ENCODE results near the gene LARP4B.

LARP4B gene

GRCh38 chr10:817371-817770 is 114.1 kb downstream of the LARP4B start:
- H3K36me3 ChIP-seq (ENCODE audit: control insufficient read depth in 2 of 2, insufficient read depth in 2 of 2, low read length in 2 of 2): peaks cover 69% of the 10 kb centered on the region in 2 donors
- H3K9me3 ChIP-seq (ENCODE audit: control insufficient read depth in 2 of 2, low read length in 2 of 2): no peaks in the 10 kb centered on the region
- no peaks in the 10 kb centered on the region for H3K4me1 ChIP-seq (ENCODE audit: control insufficient read depth, insufficient read depth, low read length)
- H3K9ac ChIP-seq (ENCODE audit: low read length in 2 of 2): no peak overlapping the region
- H3K27me3 ChIP-seq (ENCODE audit: control insufficient read depth in 1 of 2, insufficient read depth in 2 of 2, low read length in 2 of 2): no peaks in the 10 kb centered on the region
- no peak overlapping the region for H3K4me3 ChIP-seq (ENCODE audit: low read length in 2 of 2)
- no peak overlapping the region for H3K27ac ChIP-seq (ENCODE audit: low read length)

- no peaks in the 10 kb centered on the region for H3K9me3 ChIP-seq (ENCODE audit: control insufficient read depth in 2 of 2, low read length in 2 of 2)
- no peak overlapping the region for H3K9ac ChIP-seq (ENCODE audit: low read length in 2 of 2)
- no peaks in the 10 kb centered on the region for H3K27me3 ChIP-seq (ENCODE audit: control insufficient read depth in 1 of 2, insufficient read depth in 2 of 2, low read length in 2 of 2)
- H3K27ac ChIP-seq (ENCODE audit: low read length): no peak overlapping the region
- no peak overlapping the region for H3K4me3 ChIP-seq (ENCODE audit: low read length in 2 of 2)
- no peaks in the 10 kb centered on the region for H3K4me1 ChIP-seq (ENCODE audit: control insufficient read depth, insufficient read depth, low read length)
- H3K36me3 ChIP-seq (ENCODE audit: control insufficient read depth in 2 of 2, insufficient read depth in 2 of 2, low read length in 2 of 2): peaks cover 67 to 69% of the 10 kb centered on the region in 2 donors
These were observed 114.5 kb downstream of the LARP4B start for GRCh38 chr10:816958-817357.

GRCh38 chr10:816091-816477 is 115.4 kb downstream of the LARP4B start:
- no peaks in the 10 kb centered on the region for H3K27me3 ChIP-seq (ENCODE audit: control insufficient read depth in 1 of 2, insufficient read depth in 2 of 2, low read length in 2 of 2)
- H3K4me3 ChIP-seq (ENCODE audit: low read length in 2 of 2): no peak overlapping the region
- no peak overlapping the region for H3K9ac ChIP-seq (ENCODE audit: low read length in 2 of 2)
- H3K27ac ChIP-seq (ENCODE audit: low read length): no peak overlapping the region
- no peaks in the 10 kb centered on the region for H3K9me3 ChIP-seq (ENCODE audit: control insufficient read depth in 2 of 2, low read length in 2 of 2)
- H3K4me1 ChIP-seq (ENCODE audit: control insufficient read depth, insufficient read depth, low read length): no peaks in the 10 kb centered on the region
- H3K36me3 ChIP-seq (ENCODE audit: control insufficient read depth in 2 of 2, insufficient read depth in 2 of 2, low read length in 2 of 2): peaks cover 64 to 70% of the 10 kb centered on the region in 2 donors

- Histone ChIP-seq H3K27ac (ENCODE audit: low read length) (no peak overlapping the region), H3K36me3 (ENCODE audit: control insufficient read depth in 2 of 2, insufficient read depth in 2 of 2, low read length in 2 of 2) (peaks cover 61 to 70% of the 10 kb centered on the region in 2 donors), H3K4me1 (ENCODE audit: control insufficient read depth, insufficient read depth, low read length) (no peaks in the 10 kb centered on the region)
These were observed 116.0 kb downstream of the LARP4B start for GRCh38 chr10:815338-816090.

GRCh38 chr10:814536-815302 is 116.8 kb downstream of the LARP4B start:
- Histone ChIP-seq H3K4me3 (ENCODE audit: low read length in 2 of 2) (no peak overlapping the region), H3K9ac (ENCODE audit: low read length in 2 of 2) (no peak overlapping the region), H3K27ac (ENCODE audit: low read length) (no peak overlapping the region), H3K27me3 (ENCODE audit: control insufficient read depth in 1 of 2, insufficient read depth in 2 of 2, low read length in 2 of 2) (no peaks in the 10 kb centered on the region), H3K9me3 (ENCODE audit: control insufficient read depth in 2 of 2, low read length in 2 of 2) (no peaks in the 10 kb centered on the region), H3K36me3 (ENCODE audit: control insufficient read depth in 2 of 2, insufficient read depth in 2 of 2, low read length in 2 of 2) (peaks cover 58 to 64% of the 10 kb centered on the region in 2 donors), H3K4me1 (ENCODE audit: control insufficient read depth, insufficient read depth, low read length) (no peaks in the 10 kb centered on the region)

More at GRCh38 chr10:815338-816090, 116.0 kb downstream of the LARP4B start:
- Histone ChIP-seq H3K27me3 (ENCODE audit: control insufficient read depth in 1 of 2, insufficient read depth in 2 of 2, low read length in 2 of 2) (no peaks in the 10 kb centered on the region), H3K4me3 (ENCODE audit: low read length in 2 of 2) (no peak overlapping the region), H3K9ac (ENCODE audit: low read length in 2 of 2) (no peak overlapping the region), H3K9me3 (ENCODE audit: control insufficient read depth in 2 of 2, low read length in 2 of 2) (no peaks in the 10 kb centered on the region)

GRCh38 chr10:813286-813685 is 118.2 kb downstream of the LARP4B start:
- no peaks in the 10 kb centered on the region for H3K4me1 ChIP-seq (ENCODE audit: control insufficient read depth, insufficient read depth, low read length)
- no peak overlapping the region for H3K9ac ChIP-seq (ENCODE audit: low read length in 2 of 2)
- peaks cover 59 to 63% of the 10 kb centered on the region in 2 donors for H3K36me3 ChIP-seq (ENCODE audit: control insufficient read depth in 2 of 2, insufficient read depth in 2 of 2, low read length in 2 of 2)
- H3K4me3 ChIP-seq (ENCODE audit: low read length in 2 of 2): no peak overlapping the region
- H3K27me3 ChIP-seq (ENCODE audit: control insufficient read depth in 1 of 2, insufficient read depth in 2 of 2, low read length in 2 of 2): no peaks in the 10 kb centered on the region
- no peak overlapping the region for H3K27ac ChIP-seq (ENCODE audit: low read length)
- H3K9me3 ChIP-seq (ENCODE audit: control insufficient read depth in 2 of 2, low read length in 2 of 2): no peaks in the 10 kb centered on the region

- Histone ChIP-seq H3K27ac (ENCODE audit: low read length) (no peak overlapping the region), H3K36me3 (ENCODE audit: control insufficient read depth in 2 of 2, insufficient read depth in 2 of 2, low read length in 2 of 2) (peaks cover 60 to 65% of the 10 kb centered on the region in 2 donors), H3K9ac (ENCODE audit: low read length in 2 of 2) (no peak overlapping the region), H3K27me3 (ENCODE audit: control insufficient read depth in 1 of 2, insufficient read depth in 2 of 2, low read length in 2 of 2) (no peaks in the 10 kb centered on the region), H3K4me3 (ENCODE audit: low read length in 2 of 2) (no peak overlapping the region), H3K4me1 (ENCODE audit: control insufficient read depth, insufficient read depth, low read length) (no peaks in the 10 kb centered on the region), H3K9me3 (ENCODE audit: control insufficient read depth in 2 of 2, low read length in 2 of 2) (no peaks in the 10 kb centered on the region)
These were observed 118.7 kb downstream of the LARP4B start for GRCh38 chr10:812787-813186.

- Histone ChIP-seq H3K27me3 (ENCODE audit: control insufficient read depth in 1 of 2, insufficient read depth in 2 of 2, low read length in 2 of 2) (no peaks in the 10 kb centered on the region), H3K4me1 (ENCODE audit: control insufficient read depth, insufficient read depth, low read length) (no peaks in the 10 kb centered on the region), H3K9ac (ENCODE audit: low read length in 2 of 2) (no peak overlapping the region), H3K27ac (ENCODE audit: low read length) (no peak overlapping the region), H3K9me3 (ENCODE audit: control insufficient read depth in 2 of 2, low read length in 2 of 2) (no peaks in the 10 kb centered on the region), H3K36me3 (ENCODE audit: control insufficient read depth in 2 of 2, insufficient read depth in 2 of 2, low read length in 2 of 2) (peaks cover 51 to 61% of the 10 kb centered on the region in 2 donors), H3K4me3 (ENCODE audit: low read length in 2 of 2) (no peak overlapping the region)
These were observed 119.9 kb downstream of the LARP4B start for GRCh38 chr10:811379-812175.

GRCh38 chr10:810351-810846 is 121.1 kb downstream of the LARP4B start:
- no peak overlapping the region for H3K4me3 ChIP-seq (ENCODE audit: low read length in 2 of 2)
- no peak overlapping the region for H3K9ac ChIP-seq (ENCODE audit: low read length in 2 of 2)
- H3K36me3 ChIP-seq (ENCODE audit: control insufficient read depth in 2 of 2, insufficient read depth in 2 of 2, low read length in 2 of 2): peaks cover 46 to 56% of the 10 kb centered on the region in 2 donors
- H3K4me1 ChIP-seq (ENCODE audit: control insufficient read depth, insufficient read depth, low read length): no peaks in the 10 kb centered on the region
- H3K9me3 ChIP-seq (ENCODE audit: control insufficient read depth in 2 of 2, low read length in 2 of 2): no peaks in the 10 kb centered on the region
- H3K27ac ChIP-seq (ENCODE audit: low read length): no peak overlapping the region
- no peaks in the 10 kb centered on the region for H3K27me3 ChIP-seq (ENCODE audit: control insufficient read depth in 1 of 2, insufficient read depth in 2 of 2, low read length in 2 of 2)

- H3K4me3 ChIP-seq (ENCODE audit: low read length in 2 of 2): no peak overlapping the region
- H3K4me1 ChIP-seq (ENCODE audit: control insufficient read depth, insufficient read depth, low read length): no peaks in the 10 kb centered on the region
- no peak overlapping the region for H3K27ac ChIP-seq (ENCODE audit: low read length)
- no peaks in the 10 kb centered on the region for H3K9me3 ChIP-seq (ENCODE audit: control insufficient read depth in 2 of 2, low read length in 2 of 2)
- no peak overlapping the region for H3K9ac ChIP-seq (ENCODE audit: low read length in 2 of 2)
- H3K36me3 ChIP-seq (ENCODE audit: control insufficient read depth in 2 of 2, insufficient read depth in 2 of 2, low read length in 2 of 2): peaks cover 41 to 50% of the 10 kb centered on the region in 2 donors
- H3K27me3 ChIP-seq (ENCODE audit: control insufficient read depth in 1 of 2, insufficient read depth in 2 of 2, low read length in 2 of 2): no peaks in the 10 kb centered on the region
These were observed 121.7 kb downstream of the LARP4B start for GRCh38 chr10:809671-810350.
